Kidney (tissue), 14 donors: ENCODE measurements around the gene PHF23. TPM values are rescaled to one million over a fixed set of nuclear protein-coding genes. Genes with fewer than 3 reads are reported as not detected.

ENCODE experiments used
- DNase-seq, 5 donors: peaks; one replicate each; pipeline ENCODE4 v3.0.0-alpha.2; 2013 to 2020
- FAIRE-seq: peaks from 2 replicates; lab custom pipeline; 2012; peaks lifted over from hg19 to GRCh38; lab: Jason Lieb, UNC
- H3K27ac ChIP-seq, 2 donors: one replicate each; pipeline ENCODE4 v1.7.0; 2013; ENCODE audit warnings: low read depth in 2 of 2, low read length in 2 of 2, inconsistent platforms in 1 of 2
- H3K27me3 ChIP-seq: one replicate; pipeline ENCODE4 v1.7.1; 2013; ENCODE audit warnings: low read length, inconsistent platforms; ENCODE audit not compliant: control insufficient read depth, insufficient read depth
- H3K36me3 ChIP-seq, 3 donors: one replicate each; pipeline versions ENCODE4 v1.7.0 to v1.7.1; 2013; ENCODE audit warnings: low read length in 3 of 3, control low read depth in 1 of 3, inconsistent platforms in 1 of 3; ENCODE audit not compliant: insufficient read depth in 3 of 3, control insufficient read depth in 2 of 3
- H3K4me1 ChIP-seq, 3 donors: one replicate each; pipeline versions ENCODE4 v1.7.0 to v1.7.1; 2013; ENCODE audit warnings: low read length in 3 of 3, inconsistent platforms in 1 of 3, low read depth in 1 of 3; ENCODE audit not compliant: control insufficient read depth in 2 of 3, insufficient read depth in 2 of 3
- H3K4me3 ChIP-seq, 3 donors: one replicate each; pipeline versions ENCODE4 v1.7.0 to v1.8.1; 2013; ENCODE audit warnings: low read length in 3 of 3, control low read depth in 1 of 3, inconsistent platforms in 1 of 3
- H3K9ac ChIP-seq, 3 donors: one replicate each; pipeline versions ENCODE4 v1.7.0 to v1.7.1; 2013; ENCODE audit warnings: low read length in 3 of 3, control low read depth in 1 of 3, inconsistent platforms in 1 of 3
- H3K9me3 ChIP-seq, 3 donors: one replicate each; pipeline versions ENCODE4 v1.7.0 to v1.7.1; 2013; ENCODE audit warnings: low read length in 3 of 3, control low read depth in 1 of 3, inconsistent platforms in 1 of 3; ENCODE audit not compliant: control insufficient read depth in 2 of 3, insufficient read depth in 1 of 3
- intact Hi-C: fragments of 100-400 bp; cut with DNase I; formaldehyde crosslinking; loops from one replicate; pipeline ENCODE4 v1.11.1; 2022
- polyA plus RNA-seq: library from polyadenylated mRNA; stranded (reverse); fragments of 350-450 nt; fragmentation: Illumina TruSeq; extraction: RNeasy Lipid Tissue Mini Kit (QIAGEN cat#74804); gene quantifications from one replicate; pipeline ENCODE4 v1.2.3, GENCODE V29; 2014; ENCODE audit warnings: low read depth, low replicate concordance; ENCODE audit not compliant: insufficient read depth
- total RNA-seq: library from RNA; stranded (reverse); fragmentation: NEBNext Ultra II Directional; extraction: Animal tissue kit (Norgen Biotek cat#: 25700); gene quantifications from one replicate; pipeline ENCODE4 v1.2.1, GENCODE V29; 2021
- TF ChIP-seq, protein P1 (sequence below): IDR thresholded peaks from 3 replicates; pipeline ENCODE4 v1.5.1; 2012; ENCODE audit warnings: mild to moderate bottlenecking, moderate library complexity, borderline replicate concordance; ENCODE audit not compliant: insufficient read depth; ENCODE audit errors: extremely low read depth
- donor health status: control.
- donor health status: control.
- donor health status: control.
- donor health status: control.
- donor health status: control.
- donor health status: DM: yes; HTN: yes; CAD: no.
- donor health status: Normal renal cell carcinoma (clear cell type).

PHF23 gene
- total and polyA plus RNA-seq, 2 donors from 2014 or later, result 28.1 to 48.5 TPM

DNA sequence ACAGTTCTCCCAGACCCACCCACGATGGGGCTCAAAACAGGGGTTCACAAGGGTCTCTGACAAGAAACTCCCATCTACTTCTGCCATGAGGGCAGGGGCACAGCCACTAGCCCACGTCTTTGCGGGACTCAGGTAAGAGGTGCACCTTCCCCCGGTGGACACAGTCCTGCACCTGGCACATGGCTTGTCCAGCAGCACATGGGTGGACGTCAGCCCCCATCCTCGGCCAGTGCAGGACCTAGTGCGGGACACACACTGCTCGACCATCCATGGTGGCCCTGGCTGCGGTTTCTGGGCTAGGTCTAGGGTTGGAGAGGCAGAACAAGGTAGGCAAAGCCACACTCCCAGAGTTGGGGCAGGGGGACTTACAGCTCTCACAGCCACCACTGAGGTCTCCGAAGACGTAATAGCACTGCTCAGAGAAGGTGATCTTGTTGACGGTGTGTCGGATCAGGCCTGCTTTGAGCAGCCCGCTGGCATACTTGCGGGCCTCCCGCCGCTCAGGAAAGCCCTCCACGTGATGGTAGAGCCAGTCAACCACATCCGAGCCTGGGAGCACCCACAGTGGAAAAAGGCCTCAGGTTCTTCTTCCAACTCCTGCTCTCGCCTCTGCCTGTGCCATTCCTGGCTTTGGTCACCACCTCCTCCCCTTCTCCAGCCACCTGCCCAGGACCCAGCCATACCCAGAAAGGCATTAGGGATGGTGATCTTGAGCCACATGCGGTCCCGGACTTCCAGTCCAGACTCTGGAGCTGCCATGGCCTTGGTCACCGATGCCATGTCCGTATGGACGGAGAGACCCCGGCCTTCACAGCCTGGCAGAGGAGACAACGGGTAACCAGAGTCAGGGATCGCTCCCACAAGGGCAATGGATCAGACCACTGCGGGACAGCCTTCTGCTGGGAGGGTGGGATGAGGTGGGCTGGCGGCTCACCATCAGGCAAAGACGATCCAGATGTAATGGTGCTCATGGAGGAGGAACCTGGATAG lies 12.2 kb downstream of the PHF23 start:
- Histone ChIP-seq H3K27ac (peak overlapping the region; percentile 18 to 34), H3K36me3 (peaks cover 5 to 68% (median 40%) of the 10 kb centered on the region in 3 donors), H3K27me3 (no peaks in the 10 kb centered on the region), H3K4me1 (peaks cover 0 to 16% (median 2%) of the 10 kb centered on the region in 3 donors), H3K9ac (no peak overlapping the region), H3K4me3 (no peak overlapping the region), H3K9me3 (no peaks in the 10 kb centered on the region)
- DNase-seq (peak in 2 of 5 donors; percentile 35 to 75), FAIRE-seq (no peak)
- intact Hi-C loops, result no loop called here
- TF ChIP-seq, protein P1, sequence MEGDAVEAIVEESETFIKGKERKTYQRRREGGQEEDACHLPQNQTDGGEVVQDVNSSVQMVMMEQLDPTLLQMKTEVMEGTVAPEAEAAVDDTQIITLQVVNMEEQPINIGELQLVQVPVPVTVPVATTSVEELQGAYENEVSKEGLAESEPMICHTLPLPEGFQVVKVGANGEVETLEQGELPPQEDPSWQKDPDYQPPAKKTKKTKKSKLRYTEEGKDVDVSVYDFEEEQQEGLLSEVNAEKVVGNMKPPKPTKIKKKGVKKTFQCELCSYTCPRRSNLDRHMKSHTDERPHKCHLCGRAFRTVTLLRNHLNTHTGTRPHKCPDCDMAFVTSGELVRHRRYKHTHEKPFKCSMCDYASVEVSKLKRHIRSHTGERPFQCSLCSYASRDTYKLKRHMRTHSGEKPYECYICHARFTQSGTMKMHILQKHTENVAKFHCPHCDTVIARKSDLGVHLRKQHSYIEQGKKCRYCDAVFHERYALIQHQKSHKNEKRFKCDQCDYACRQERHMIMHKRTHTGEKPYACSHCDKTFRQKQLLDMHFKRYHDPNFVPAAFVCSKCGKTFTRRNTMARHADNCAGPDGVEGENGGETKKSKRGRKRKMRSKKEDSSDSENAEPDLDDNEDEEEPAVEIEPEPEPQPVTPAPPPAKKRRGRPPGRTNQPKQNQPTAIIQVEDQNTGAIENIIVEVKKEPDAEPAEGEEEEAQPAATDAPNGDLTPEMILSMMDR, result no peak

DNA sequence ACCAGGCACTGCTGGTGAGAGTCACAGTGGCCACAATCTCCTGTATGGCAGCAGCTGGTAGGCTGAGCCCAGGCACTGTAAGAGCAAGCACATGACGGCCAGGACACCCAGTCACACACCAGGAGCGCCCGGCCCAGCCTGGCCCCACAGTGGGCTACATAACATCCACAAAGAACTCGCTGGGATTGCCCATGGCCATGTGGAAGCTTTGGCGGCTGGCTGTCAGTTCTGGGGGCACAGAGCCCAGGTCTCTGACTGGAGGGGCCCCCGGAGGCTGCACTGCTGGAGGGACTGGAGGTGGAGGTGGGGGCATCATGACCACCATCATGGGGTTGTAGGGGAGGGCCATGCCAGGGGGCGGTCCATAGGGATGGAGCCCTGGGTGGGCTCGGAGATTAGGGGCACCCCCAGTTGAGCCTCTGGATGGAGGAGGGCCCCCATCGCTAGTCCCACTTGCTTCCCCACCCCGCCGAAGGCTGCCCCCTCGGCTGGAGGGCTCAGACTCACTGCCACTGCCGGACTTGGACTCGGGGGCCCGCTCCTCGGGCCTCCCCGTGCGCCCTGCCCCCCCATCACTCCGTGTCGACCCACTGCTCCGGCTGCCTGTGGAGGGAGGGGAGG lies 13.4 kb downstream of the PHF23 start:
- H3K27ac ChIP-seq, result no peak overlapping the region
- peaks cover 5 to 75% (median 46%) of the 10 kb centered on the region in 3 donors for H3K36me3 ChIP-seq
- intact Hi-C loops, result no loop called here

DNA sequence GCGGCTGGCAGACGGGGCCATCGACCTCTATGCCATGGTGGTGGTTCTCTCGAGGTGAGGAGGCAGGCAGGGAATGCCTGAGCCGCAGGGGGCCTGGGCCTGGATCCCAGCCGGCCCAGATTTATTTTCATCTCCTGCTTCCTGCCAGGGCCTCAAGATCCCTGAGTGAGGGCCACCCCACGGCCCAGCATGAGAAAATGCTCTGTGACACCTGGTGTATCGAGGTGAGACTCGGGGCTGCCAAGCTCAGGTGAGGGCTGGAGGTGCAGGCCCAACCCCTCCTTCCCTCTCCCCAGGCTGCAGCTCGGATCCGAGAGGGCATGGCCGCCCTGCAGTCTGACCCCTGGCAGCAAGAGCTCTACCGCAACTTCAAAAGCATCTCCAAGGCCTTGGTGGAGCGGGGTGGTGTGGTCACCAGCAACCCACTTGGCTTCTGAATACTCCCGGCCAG lies 14.6 kb downstream of the PHF23 start:
- Histone ChIP-seq H3K36me3 (peaks cover 5 to 68% (median 47%) of the 10 kb centered on the region in 3 donors), H3K9me3 (no peaks in the 10 kb centered on the region), H3K4me1 (peaks cover 0 to 34% (median 17%) of the 10 kb centered on the region in 3 donors), H3K27ac (no peak overlapping the region), H3K4me3 (no peak overlapping the region), H3K27me3 (no peaks in the 10 kb centered on the region), H3K9ac (no peak overlapping the region)
- intact Hi-C loops, result no loop called here
- no peak for FAIRE-seq
- DNase-seq, result peak in 1 of 5 donors; percentile 64
- TF ChIP-seq, protein P1, result no peak

More for the DNA sequence above, 13.4 kb downstream of the PHF23 start:
- TF ChIP-seq, protein P1, result no peak
- Histone ChIP-seq H3K4me1 (peaks cover 0 to 28% (median 12%) of the 10 kb centered on the region in 3 donors), H3K9me3 (no peaks in the 10 kb centered on the region), H3K27me3 (no peaks in the 10 kb centered on the region), H3K9ac (no peak overlapping the region), H3K4me3 (no peak overlapping the region)
- DNase-seq (peak in 2 of 5 donors; percentile 38 to 66), FAIRE-seq (no peak)
